ENCODE measurements around the gene ABCC9.

Gene ABCC9

GRCh38 chr12:21962236-21962635, 21.0 kb upstream of the ABCC9 start:
- ChIA-PET CTCF (interaction anchor here (0.9 kb wide), 1 partner anchor 264 kb away, joined by 3 read pairs; no protein-coding TSS in a partner anchor), POLR2A (no interaction called here)
- DNase-seq (ENCODE audit: extremely low spot score): no peak
- TF ChIP-seq CTCF (IDR thresholded peaks at IDR 0.05; ENCODE audit: control extremely low read depth, extremely low read depth, low read depth, missing control alignments): no peak

- no peak for DNase-seq (ENCODE audit: extremely low spot score)
- CTCF ChIA-PET: interaction anchor here (1.0 kb wide), 1 partner anchor 13 kb away, joined by 3 read pairs; no protein-coding TSS in a partner anchor
- TF ChIP-seq CTCF (IDR thresholded peaks at IDR 0.05; ENCODE audit: control extremely low read depth, extremely low read depth, low read depth, missing control alignments): no peak
- POLR2A ChIA-PET: no interaction called here
Measured at GRCh38 chr12:21950649-21951048, 9.4 kb upstream of the ABCC9 start.

GRCh38 chr12:21949036-21949435, 7.8 kb upstream of the ABCC9 start:
- CTCF ChIA-PET: no interaction called here
- TF ChIP-seq CTCF (IDR thresholded peaks at IDR 0.05; ENCODE audit: control extremely low read depth, extremely low read depth, low read depth, missing control alignments): no peak
- POLR2A ChIA-PET: no interaction called here
- DNase-seq (ENCODE audit: extremely low spot score): no peak

- TF ChIP-seq CTCF (IDR thresholded peaks at IDR 0.05; ENCODE audit: control extremely low read depth, extremely low read depth, low read depth, missing control alignments): no peak
- POLR2A ChIA-PET: no interaction called here
- CTCF ChIA-PET: interaction anchor here (1.3 kb wide), 1 partner anchor 10 kb away, joined by 3 read pairs; no protein-coding TSS in a partner anchor
- DNase-seq (ENCODE audit: extremely low spot score): no peak
Measured at GRCh38 chr12:21946983-21947382, 5.8 kb upstream of the ABCC9 start.

- ChIA-PET CTCF (no interaction called here), POLR2A (no interaction called here)
- no peak for TF ChIP-seq CTCF (IDR thresholded peaks at IDR 0.05; ENCODE audit: control extremely low read depth, extremely low read depth, low read depth, missing control alignments)
- DNase-seq (ENCODE audit: extremely low spot score): no peak
Measured at GRCh38 chr12:21945002-21945401, 3.8 kb upstream of the ABCC9 start.

GRCh38 chr12:21942377-21942703, 1.1 kb upstream of the ABCC9 start:
- POLR2A ChIA-PET: no interaction called here
- CTCF ChIA-PET: no interaction called here
- DNase-seq (ENCODE audit: extremely low spot score): no peak
- no peak for TF ChIP-seq CTCF (IDR thresholded peaks at IDR 0.05; ENCODE audit: control extremely low read depth, extremely low read depth, low read depth, missing control alignments)
